GM12878 (cell line): ENCODE results near the gene KIAA1328. TPM values are rescaled to one million over a fixed set of nuclear protein-coding genes. Genes with fewer than 3 reads are reported as not detected.

ENCODE experiments used
- ATAC-seq: fragments of 200-7000 bp; cut with Tn5 transposase; 3 replicates; pipeline ENCODE4 v1.9.1; 2020; ENCODE audit warnings: mild to moderate bottlenecking, moderate library complexity
- BruUV-seq: library from RNA; stranded (reverse); fragments of 400-500 nt; replicated peaks from 2 replicates; lab custom pipeline; 2021; lab: Mats Ljungman, UMichigan
- CTCF ChIA-PET: fragments of 300-600 bp; sonication (Branson Sonifier 250); formaldehyde crosslinking; extraction: SDS; loops from one replicate; lab custom pipeline; 2021; ENCODE audit warnings: inconsistent platforms; lab: Yijun Ruan, JAX
- POLR2A ChIA-PET: fragments of 350-600 bp; formaldehyde crosslinking; extraction: SDS; loops from one replicate; lab custom pipeline; 2021; ENCODE audit warnings: inconsistent platforms; lab: Charles Lee
- RAD21 ChIA-PET: fragments of 300-600 bp; sonication (Branson Sonifier 250); formaldehyde crosslinking; loops from one replicate; lab custom pipeline; 2023; ENCODE audit warnings: antibody characterized with exemption; ENCODE audit not compliant: unreplicated experiment; lab: Charles Lee
- SMC1A ChIA-PET: fragments of 300-600 bp; sonication (Branson Sonifier 250); formaldehyde crosslinking; loops from one replicate; lab custom pipeline; 2023; ENCODE audit not compliant: unreplicated experiment, uncharacterized antibody; lab: Charles Lee
- DNase-seq: peaks from one replicate; pipeline ENCODE4 v3.0.0-alpha.2; 2011; ENCODE audit warnings: low read depth, low spot score
- FAIRE-seq: peaks from 3 replicates; lab custom pipeline; 2011; peaks lifted over from hg19 to GRCh38; lab: Jason Lieb, UNC
- H2AFZ ChIP-seq: 2 replicates; pipeline ENCODE4 v1.6.0; 2011; ENCODE audit warnings: low read depth, low read length, control low read depth; ENCODE audit not compliant: control insufficient read depth
- H3K27ac ChIP-seq: 2 replicates; pipeline ENCODE4 v1.5.1; 2011; ENCODE audit warnings: control low read depth; ENCODE audit not compliant: control insufficient read depth, insufficient read depth
- H3K27me3 ChIP-seq, 2 experiments: replicated peaks in 1 of 2; 2 replicates each; pipeline versions ENCODE4 v1.6.0 to v1.6.1; 2011; ENCODE audit warnings: low read length in 1 of 2; ENCODE audit not compliant: control insufficient read depth in 2 of 2, insufficient read depth in 2 of 2
- H3K36me3 ChIP-seq, 2 experiments: 2 replicates each; pipeline ENCODE4 v1.5.1; 2011; ENCODE audit warnings: low read length in 1 of 2; ENCODE audit not compliant: control insufficient read depth in 2 of 2, insufficient read depth in 2 of 2
- H3K4me1 ChIP-seq: 2 replicates; pipeline ENCODE4 v1.6.1; 2011; ENCODE audit warnings: mild to moderate bottlenecking, low read length, moderate library complexity, mixed read lengths; ENCODE audit not compliant: control insufficient read depth, insufficient read depth
- H3K4me2 ChIP-seq: 2 replicates; pipeline ENCODE4 v1.6.0; 2011; ENCODE audit warnings: control low read depth; ENCODE audit not compliant: control insufficient read depth, insufficient read depth
- H3K4me3 ChIP-seq: fragments of 200-600 bp; sonication (generic); 2 replicates; pipeline ENCODE4 v1.5.1; 2016
- H3K79me2 ChIP-seq: 2 replicates; pipeline ENCODE4 v1.6.0; 2011; ENCODE audit warnings: low read length; ENCODE audit not compliant: control insufficient read depth, insufficient read depth
- H3K9ac ChIP-seq: 2 replicates; pipeline ENCODE4 v1.8.0; 2011; ENCODE audit warnings: low read length, control low read depth, mixed read lengths; ENCODE audit not compliant: control insufficient read depth, insufficient read depth
- H3K9me3 ChIP-seq: replicated peaks from 3 replicates; pipeline ENCODE4 v1.5.1; 2011; ENCODE audit warnings: mild to moderate bottlenecking, low read length; ENCODE audit not compliant: control insufficient read depth, insufficient read depth
- H4K20me1 ChIP-seq: 2 replicates; pipeline ENCODE4 v1.6.0; 2011; ENCODE audit not compliant: control insufficient read depth, insufficient read depth
- CBX3 ChIP-seq: fragments of 200-600 bp; sonication (generic); IDR thresholded peaks from 2 replicates; pipeline ENCODE4 v1.6.1; 2016; ENCODE audit warnings: low read depth, borderline replicate concordance
- GATAD2B ChIP-seq: fragments of 450-650 bp; conservative IDR thresholded peaks from 2 replicates; pipeline ENCODE4 v1.6.1; 2017; ENCODE audit warnings: low read depth, mild to moderate bottlenecking, moderate library complexity
- IKZF2 ChIP-seq, 2 experiments: fragments of 450-650 bp; IDR thresholded peaks; 2 replicates each; pipeline ENCODE4 v1.6.1; 2017; ENCODE audit warnings: mild to moderate bottlenecking in 2 of 2, moderate library complexity in 2 of 2
- MYB ChIP-seq: fragments of 150-350 bp; IDR thresholded peaks from 2 replicates; pipeline ENCODE4 v1.6.1; 2014; ENCODE audit warnings: mild to moderate bottlenecking, low read depth, low read length, borderline replicate concordance
- NR2C2 ChIP-seq: IDR thresholded peaks from 2 replicates; pipeline ENCODE4 v1.6.1; 2011; ENCODE audit warnings: borderline replicate concordance, low read depth; ENCODE audit not compliant: control insufficient read depth, insufficient read length
- POLR2A ChIP-seq: IDR thresholded peaks from 2 replicates; pipeline ENCODE4 v1.6.1; 2011; ENCODE audit warnings: low read depth, mild to moderate bottlenecking, low read length
- POU2F2 ChIP-seq: IDR thresholded peaks from 3 replicates; pipeline ENCODE4 v1.6.1; 2011; ENCODE audit warnings: low read depth, mild to moderate bottlenecking, low read length, borderline replicate concordance
- TCF7 ChIP-seq: IDR thresholded peaks from 2 replicates; pipeline ENCODE4 v1.6.1; 2014; ENCODE audit warnings: antibody characterized with exemption, borderline replicate concordance
- ZBTB40 ChIP-seq: fragments of 450-650 bp; IDR thresholded peaks from 2 replicates; pipeline ENCODE4 v1.6.1; 2016; ENCODE audit warnings: mild to moderate bottlenecking, moderate library complexity, borderline replicate concordance
- WGBS: methylation state at CpG from one replicate; pipeline ENCODE4 v1.1.6; 2016; ENCODE audit warnings: low lambda C conversion rate; ENCODE audit not compliant: insufficient replicate concordance, insufficient coverage; ENCODE audit errors: missing lambda C conversion rate; 5-methylcytosine and 5-hydroxymethylcytosine counted together
- in situ Hi-C: fragments of 300-500 bp; cut with MboI; formaldehyde crosslinking; loops from 9 replicates; pipeline ENCODE4 v1.14.3; 2018; ENCODE audit warnings: mixed read lengths
- intact Hi-C: fragments of 100-400 bp; cut with micrococcal nuclease; formaldehyde crosslinking; loops from one replicate; pipeline ENCODE4 v1.14.2; 2022; ENCODE audit not compliant: unreplicated experiment
- polyA plus RNA-seq, 11 experiments: library from polyadenylated mRNA; depleted of rRNA in 4 of 11; unstranded in 6 of 11; stranded (reverse) in 5 of 11; fragments of >200 nt; fragmentation: Nextera tagmentation in 4 of 11; fragmentation: Illumina TruSeq in 1 of 11; extraction: Ambion mirVana in 4 of 11; extraction: Trizol in 1 of 11; gene quantifications; 1 replicate in 1 of 11; 2 replicates in 10 of 11; pipeline versions ENCODE4 v1.2.1 to v1.2.3, GENCODE V29; 2011 to 2016; ENCODE audit warnings: inconsistent platforms in 2 of 11, missing spikeins in 2 of 11, low read depth in 1 of 11
- total RNA-seq, 4 experiments: library from RNA; depleted of rRNA in 3 of 4; stranded (reverse); fragments of >200 nt in 3 of 4; fragmentation: Illumina TruSeq in 1 of 4; extraction: Trizol in 1 of 4; gene quantifications; 2 replicates each; pipeline versions ENCODE4 v1.2.1 to v1.2.3, GENCODE V29; 2013 to 2021
- TF ChIP-seq, protein P1 (sequence below): fragments of 450-650 bp; IDR thresholded peaks from 2 replicates; pipeline ENCODE4 v1.6.1; 2017; ENCODE audit warnings: mild to moderate bottlenecking

KIAA1328 gene
- total and polyA plus RNA-seq, 10 of the 15 experiments (the other 5 are each of a cell fraction or from before 2014, with no cell fraction given) = 3.1 to 7.1 (median 4.6) TPM

- no peak for TF ChIP-seq CBX3
- TF ChIP-seq IKZF2 (IDR thresholded peaks at IDR 0.05) = no peak
- TF ChIP-seq ZBTB40 = no peak
Observed at GRCh38 chr18:37258819-37259218, 429.9 kb downstream of the KIAA1328 start (continued).

GRCh38 chr18:37259711-37260110 is 430.8 kb downstream of the KIAA1328 start:
- no peak for FAIRE-seq

More at GRCh38 chr18:37259711-37260110, 430.8 kb downstream of the KIAA1328 start:
- ChIA-PET SMC1A (no interaction called here), POLR2A (no interaction called here), RAD21 (no interaction called here), CTCF (no interaction called here)
- H3K27me3 ChIP-seq = peaks cover 2 to 5% of the 10 kb centered on the region in 2 experiments; a peak in 2 of 4 replicates
- no peaks in the 10 kb centered on the region for H3K36me3 ChIP-seq
- H2AFZ ChIP-seq = no peak overlapping the region
- WGBS = 13% methylated on average over 4 of the region's 5 CpGs
- H3K4me3 ChIP-seq = no peak overlapping the region
- ATAC-seq (no peak), DNase-seq (no peak)
- TF ChIP-seq NR2C2 (no peak), POLR2A (no peak), MYB (no peak), CBX3 (no peak), POU2F2 (no peak), GATAD2B (no peak), TCF7 (no peak)
- TF ChIP-seq, protein P1, sequence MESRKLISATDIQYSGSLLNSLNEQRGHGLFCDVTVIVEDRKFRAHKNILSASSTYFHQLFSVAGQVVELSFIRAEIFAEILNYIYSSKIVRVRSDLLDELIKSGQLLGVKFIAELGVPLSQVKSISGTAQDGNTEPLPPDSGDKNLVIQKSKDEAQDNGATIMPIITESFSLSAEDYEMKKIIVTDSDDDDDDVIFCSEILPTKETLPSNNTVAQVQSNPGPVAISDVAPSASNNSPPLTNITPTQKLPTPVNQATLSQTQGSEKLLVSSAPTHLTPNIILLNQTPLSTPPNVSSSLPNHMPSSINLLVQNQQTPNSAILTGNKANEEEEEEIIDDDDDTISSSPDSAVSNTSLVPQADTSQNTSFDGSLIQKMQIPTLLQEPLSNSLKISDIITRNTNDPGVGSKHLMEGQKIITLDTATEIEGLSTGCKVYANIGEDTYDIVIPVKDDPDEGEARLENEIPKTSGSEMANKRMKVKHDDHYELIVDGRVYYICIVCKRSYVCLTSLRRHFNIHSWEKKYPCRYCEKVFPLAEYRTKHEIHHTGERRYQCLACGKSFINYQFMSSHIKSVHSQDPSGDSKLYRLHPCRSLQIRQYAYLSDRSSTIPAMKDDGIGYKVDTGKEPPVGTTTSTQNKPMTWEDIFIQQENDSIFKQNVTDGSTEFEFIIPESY = no peak
- H3K27ac ChIP-seq = no peak overlapping the region
- BruUV-seq = no TSS peak
- no peak overlapping the region for H3K9ac ChIP-seq
- no peaks in the 10 kb centered on the region for H3K9me3 ChIP-seq
- no peak overlapping the region for H3K4me2 ChIP-seq
- no peaks in the 10 kb centered on the region for H4K20me1 ChIP-seq
- intact Hi-C loops = no loop called here
- no peaks in the 10 kb centered on the region for H3K79me2 ChIP-seq
- in situ Hi-C loops = no loop called here
- H3K4me1 ChIP-seq = no peaks in the 10 kb centered on the region
